PC-3 (cell line): Measurements from ENCODE around the gene BCAR3. TPM values are rescaled to one million over a fixed set of nuclear protein-coding genes. Genes with fewer than 3 reads are reported as not detected.

ENCODE experiments used
- ATAC-seq: fragments of 200-7000 bp; cut with Tn5 transposase; 2 replicates; pipeline ENCODE4 v1.9.1; 2020; ENCODE audit warnings: mild to moderate bottlenecking, moderate library complexity
- BruUV-seq: library from RNA; stranded (reverse); fragments of 400-500 nt; replicated peaks from 2 replicates; lab custom pipeline; 2021; lab: Mats Ljungman, UMichigan
- CTCF ChIA-PET: fragments of 300-600 bp; sonication (Branson Sonifier 250); formaldehyde crosslinking; loops from one replicate; lab custom pipeline; 2022; ENCODE audit warnings: antibody characterized with exemption; lab: Charles Lee
- POLR2A ChIA-PET: fragments of 300-600 bp; sonication (Branson Sonifier 250); formaldehyde crosslinking; loops from one replicate; lab custom pipeline; 2022; ENCODE audit warnings: antibody characterized with exemption; ENCODE audit not compliant: unreplicated experiment; lab: Charles Lee
- DNase-seq: peaks from one replicate; pipeline ENCODE4 v3.0.0-alpha.2; 2015
- H2AFZ ChIP-seq: fragments of 300-600 bp; sonication (generic); 2 replicates; pipeline ENCODE4 v1.6.0; 2016; ENCODE audit warnings: antibody characterized with exemption, low read length
- H3F3A ChIP-seq: fragments of 300-600 bp; sonication (generic); one replicate; pipeline ENCODE4 v1.6.0; 2017; ENCODE audit warnings: antibody characterized with exemption, low read length, control low read depth, mild to moderate bottlenecking; ENCODE audit not compliant: unreplicated experiment
- H3K27ac ChIP-seq: fragments of 300-600 bp; sonication (generic); 2 replicates; pipeline ENCODE4 v1.5.1; 2016; ENCODE audit warnings: mild to moderate bottlenecking, low read length
- H3K27me3 ChIP-seq: fragments of 300-600 bp; sonication (generic); 2 replicates; pipeline ENCODE4 v1.6.1; 2016; ENCODE audit warnings: low read length, mixed read lengths
- H3K36me3 ChIP-seq: fragments of 300-600 bp; sonication (generic); 2 replicates; pipeline ENCODE4 v1.6.1; 2016; ENCODE audit warnings: low read depth, mixed run types, low read length, mixed read lengths
- H3K4me1 ChIP-seq: fragments of 300-600 bp; sonication (generic); 2 replicates; pipeline ENCODE4 v1.5.1; 2016; ENCODE audit warnings: low read length; ENCODE audit not compliant: insufficient read depth
- H3K4me2 ChIP-seq: fragments of 300-600 bp; sonication (generic); 2 replicates; pipeline ENCODE4 v1.6.0; 2016; ENCODE audit warnings: low read length
- H3K4me3 ChIP-seq: fragments of 300-600 bp; sonication (generic); 2 replicates; pipeline ENCODE4 v1.5.1; 2016; ENCODE audit warnings: mild to moderate bottlenecking, low read length, mixed read lengths
- H3K79me2 ChIP-seq: fragments of 300-600 bp; sonication (generic); 2 replicates; pipeline ENCODE4 v1.6.1; 2017; ENCODE audit warnings: low read length, mixed read lengths
- H3K9ac ChIP-seq: fragments of 300-600 bp; sonication (generic); 2 replicates; pipeline ENCODE4 v1.6.0; 2016; ENCODE audit warnings: mild to moderate bottlenecking, low read length
- H3K9me2 ChIP-seq: fragments of 300-600 bp; sonication (generic); replicated peaks from 2 replicates; pipeline ENCODE4 v1.6.1; 2016; ENCODE audit warnings: mixed run types, low read length, mixed read lengths
- H3K9me3 ChIP-seq: fragments of 300-600 bp; sonication (generic); 2 replicates; pipeline ENCODE4 v1.6.1; 2016; ENCODE audit warnings: low read length, mixed read lengths
- H4K20me1 ChIP-seq: fragments of 300-600 bp; sonication (generic); 2 replicates; pipeline ENCODE4 v1.6.1; 2016; ENCODE audit warnings: low read length, mixed read lengths
- EZH2 ChIP-seq: fragments of 300-600 bp; sonication (generic); IDR thresholded peaks from one replicate; pipeline ENCODE4 v1.6.1; 2017; ENCODE audit warnings: antibody characterized with exemption, mild to moderate bottlenecking, low read length; ENCODE audit not compliant: unreplicated experiment
- EZH2phosphoT487 ChIP-seq: fragments of 300-600 bp; sonication (generic); IDR thresholded peaks from 2 replicates; pipeline ENCODE4 v1.6.1; 2018; ENCODE audit warnings: mild to moderate bottlenecking, antibody characterized with exemption, low read length, borderline replicate concordance
- intact Hi-C: fragments of 100-400 bp; cut with micrococcal nuclease; formaldehyde crosslinking; loops from 2 replicates; pipeline ENCODE4 v1.9.0; 2023
- total RNA-seq: library from RNA; depleted of rRNA; stranded (reverse); fragments of >200 nt; gene quantifications from 2 replicates; pipeline ENCODE4 v1.2.3, GENCODE V29; 2014
- TF ChIP-seq, protein P1 (sequence below): fragments of 300-600 bp; sonication (generic); conservative IDR thresholded peaks from 2 replicates; pipeline ENCODE4 v1.5.1; 2017; ENCODE audit warnings: antibody characterized with exemption, low read depth, mild to moderate bottlenecking, low read length

Gene BCAR3
- total RNA-seq, 1 experiment from 2014 or later = 171 TPM

DNA sequence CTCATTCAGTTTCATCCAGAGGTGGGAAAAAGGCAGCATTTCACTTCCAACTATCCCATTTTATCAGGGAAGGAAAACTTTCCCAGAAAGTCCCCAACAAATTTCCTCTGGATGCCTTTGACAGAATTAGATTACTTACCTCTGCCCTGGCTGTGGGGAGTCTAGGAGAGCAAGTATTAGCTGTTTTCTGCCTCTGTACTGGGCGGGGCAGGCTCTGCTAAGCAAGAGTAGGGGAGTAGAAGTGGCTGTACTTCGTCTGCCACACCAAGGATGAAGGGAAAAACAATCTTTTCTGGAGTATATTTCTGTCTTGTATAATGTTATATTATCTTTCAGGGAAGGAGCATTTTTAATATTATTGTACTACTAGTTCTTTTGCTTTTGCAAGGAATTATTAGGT, 155.2 kb downstream of the BCAR3 start:
- Histone ChIP-seq H3K4me2 (no peak overlapping the region), H3K9me2 (no peaks in the 10 kb centered on the region), H3K4me1 (no peaks in the 10 kb centered on the region), H3K9me3 (no peaks in the 10 kb centered on the region), H4K20me1 (no peaks in the 10 kb centered on the region), H3K4me3 (no peak overlapping the region), H3K79me2 (no peaks in the 10 kb centered on the region), H3K36me3 (0 out of 2 replicates have a peak, but pooled peaks cover 3% of the 10 kb centered on the region), H2AFZ (no peak overlapping the region), H3K27ac (no peak overlapping the region), H3F3A (no peaks in the 10 kb centered on the region), H3K9ac (no peak overlapping the region), H3K27me3 (no peaks in the 10 kb centered on the region)
- POLR2A ChIA-PET = no interaction called here
- CTCF ChIA-PET = interaction anchor here (0.6 kb wide), 1 partner anchor 222 kb away, joined by 3 read pairs; no protein-coding TSS in a partner anchor
- intact Hi-C loops = no loop called here
- DNase-seq (no peak), ATAC-seq (no peak)
- BruUV-seq = no TSS peak
- TF ChIP-seq EZH2phosphoT487 (no peak), EZH2 (no peak)

DNA sequence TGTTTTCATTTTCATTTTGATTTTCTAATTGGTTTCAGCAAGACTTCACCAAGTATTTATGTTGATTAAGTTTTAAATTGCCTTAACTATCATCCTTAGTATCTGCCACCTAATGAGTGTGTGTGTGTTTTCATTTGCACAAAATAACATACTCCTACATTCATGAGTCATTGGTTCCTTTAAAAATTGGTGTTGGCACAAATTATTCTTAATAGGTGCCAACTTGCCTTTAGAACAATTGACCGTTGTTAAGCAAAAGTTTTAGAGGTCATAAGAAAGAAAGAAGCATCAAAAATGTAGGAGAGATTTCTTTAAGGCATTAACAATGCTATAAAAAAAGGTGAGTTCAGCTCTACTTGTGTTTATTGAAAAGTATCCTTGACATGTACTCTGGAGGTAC, 156.2 kb downstream of the BCAR3 start:
- no peak overlapping the region for H3K27ac ChIP-seq
- H4K20me1 ChIP-seq = no peaks in the 10 kb centered on the region
- CTCF ChIA-PET = no interaction called here
- no peak overlapping the region for H3K9ac ChIP-seq
- H3K4me1 ChIP-seq = no peaks in the 10 kb centered on the region
- peaks cover 2% of the 10 kb centered on the region; the same call in 1 of the 2 replicates for H3K79me2 ChIP-seq
- no peak for TF ChIP-seq EZH2phosphoT487
- TF ChIP-seq EZH2 = no peak
- TF ChIP-seq, protein P1, sequence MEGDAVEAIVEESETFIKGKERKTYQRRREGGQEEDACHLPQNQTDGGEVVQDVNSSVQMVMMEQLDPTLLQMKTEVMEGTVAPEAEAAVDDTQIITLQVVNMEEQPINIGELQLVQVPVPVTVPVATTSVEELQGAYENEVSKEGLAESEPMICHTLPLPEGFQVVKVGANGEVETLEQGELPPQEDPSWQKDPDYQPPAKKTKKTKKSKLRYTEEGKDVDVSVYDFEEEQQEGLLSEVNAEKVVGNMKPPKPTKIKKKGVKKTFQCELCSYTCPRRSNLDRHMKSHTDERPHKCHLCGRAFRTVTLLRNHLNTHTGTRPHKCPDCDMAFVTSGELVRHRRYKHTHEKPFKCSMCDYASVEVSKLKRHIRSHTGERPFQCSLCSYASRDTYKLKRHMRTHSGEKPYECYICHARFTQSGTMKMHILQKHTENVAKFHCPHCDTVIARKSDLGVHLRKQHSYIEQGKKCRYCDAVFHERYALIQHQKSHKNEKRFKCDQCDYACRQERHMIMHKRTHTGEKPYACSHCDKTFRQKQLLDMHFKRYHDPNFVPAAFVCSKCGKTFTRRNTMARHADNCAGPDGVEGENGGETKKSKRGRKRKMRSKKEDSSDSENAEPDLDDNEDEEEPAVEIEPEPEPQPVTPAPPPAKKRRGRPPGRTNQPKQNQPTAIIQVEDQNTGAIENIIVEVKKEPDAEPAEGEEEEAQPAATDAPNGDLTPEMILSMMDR = no peak
- DNase-seq = no peak
- POLR2A ChIA-PET = no interaction called here
- H3K4me2 ChIP-seq = no peak overlapping the region
- no peaks in the 10 kb centered on the region for H3K27me3 ChIP-seq
- ATAC-seq = no peak
- H3K4me3 ChIP-seq = no peak overlapping the region
- H2AFZ ChIP-seq = no peak overlapping the region
- H3K9me2 ChIP-seq = no peaks in the 10 kb centered on the region
- no peaks in the 10 kb centered on the region for H3K9me3 ChIP-seq
- H3K36me3 ChIP-seq = no peaks in the 10 kb centered on the region
- H3F3A ChIP-seq = no peaks in the 10 kb centered on the region
- BruUV-seq = no TSS peak
- intact Hi-C loops = no loop called here

DNA sequence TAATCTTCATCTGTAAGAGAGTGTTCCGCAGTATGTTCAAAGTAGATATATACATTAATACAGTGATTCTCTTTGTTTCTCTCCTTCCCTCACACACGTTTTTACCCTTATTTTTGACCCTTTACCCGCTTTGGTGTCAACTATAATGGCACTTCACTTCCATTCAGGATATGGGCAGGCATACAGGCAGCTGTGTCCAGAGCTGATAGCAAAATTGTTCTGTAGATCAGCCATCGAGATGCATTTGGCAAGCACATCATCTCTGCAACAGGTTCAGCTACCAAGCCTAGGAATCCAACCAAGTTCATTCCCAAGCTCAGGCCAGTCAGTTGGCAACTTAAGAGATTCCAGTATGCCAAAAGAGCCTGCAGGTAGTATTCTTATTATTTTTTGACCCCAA, 158.9 kb downstream of the BCAR3 start:
- H3F3A ChIP-seq = peaks cover 14% of the 10 kb centered on the region
- H2AFZ ChIP-seq = no peak overlapping the region
- H3K9ac ChIP-seq = no peak overlapping the region
- no peak overlapping the region for H3K4me2 ChIP-seq
- H3K79me2 ChIP-seq = peaks cover 9% of the 10 kb centered on the region; the same call in 1 of the 2 replicates
- BruUV-seq = no TSS peak
- no peak overlapping the region for H3K4me3 ChIP-seq
- ChIA-PET CTCF (no interaction called here), POLR2A (no interaction called here)
- TF ChIP-seq EZH2 (no peak), EZH2phosphoT487 (no peak)
- TF ChIP-seq, protein P1 = no peak
- peaks cover 22% of the 10 kb centered on the region for H3K4me1 ChIP-seq
- H3K9me3 ChIP-seq = no peaks in the 10 kb centered on the region
- H3K9me2 ChIP-seq = no peaks in the 10 kb centered on the region
- intact Hi-C loops = no loop called here
- no peak for DNase-seq
- no peaks in the 10 kb centered on the region for H3K36me3 ChIP-seq
- no peak overlapping the region for H3K27ac ChIP-seq
- ATAC-seq = no peak
- H3K27me3 ChIP-seq = no peaks in the 10 kb centered on the region
- H4K20me1 ChIP-seq = peaks cover 11% of the 10 kb centered on the region; the same call in 1 of the 2 replicates
